Tibial artery (tissue), 4 donors: ENCODE measurements around the gene LARP6.
A peak's percentile ranks its signal among the peaks of the same experiment; 100 is the strongest.
"Not testable (repeated sequence)": the region's sequence is repeated elsewhere in the genome, so short reads cannot be mapped to it uniquely, and the experiment has no call there.

Experiments used
- DNase-seq, 2 donors: peaks; one replicate each; pipeline ENCODE4 v3.0.0-alpha.2; 2019
- H3K27ac ChIP-seq, 2 donors: fragments of 200-600 bp; sonication (generic) in 1 of 2; 1 replicate in 1 of 2; 2 replicates in 1 of 2; pipeline ENCODE4 v1.5.1; 2018 to 2019; ENCODE audit warnings: mild to moderate bottlenecking in 1 of 2
- H3K27me3 ChIP-seq, 2 donors: fragments of 200-600 bp; sonication (generic) in 1 of 2; one replicate each; pipeline versions ENCODE4 v1.5.1 to v1.6.0; 2016 to 2019
- H3K36me3 ChIP-seq, 3 donors: fragments of 200-600 bp; sonication (generic) in 2 of 3; one replicate each; pipeline ENCODE4 v1.5.1; 2016 to 2019; ENCODE audit warnings: mild to moderate bottlenecking in 2 of 3
- H3K4me1 ChIP-seq, 4 donors: fragments of 200-600 bp; sonication (generic) in 2 of 4; 1 replicate in 3 of 4; 2 replicates in 1 of 4; pipeline ENCODE4 v1.5.1; 2016 to 2019
- H3K4me3 ChIP-seq, 2 donors: fragments of 200-600 bp; sonication (generic) in 1 of 2; 1 replicate in 1 of 2; 2 replicates in 1 of 2; pipeline ENCODE4 v1.5.1; 2018 to 2019; ENCODE audit warnings: mild to moderate bottlenecking in 2 of 2
- H3K9me3 ChIP-seq, 3 donors: fragments of 200-600 bp; sonication (generic) in 1 of 3; one replicate each; pipeline ENCODE4 v1.5.1; 2016 to 2019
- intact Hi-C: fragments of 100-400 bp; cut with DNase I; formaldehyde crosslinking; loops from one replicate; pipeline ENCODE4 v1.15.0; 2023; ENCODE audit warnings: low total_unique reads
- TF ChIP-seq, protein P1 (sequence below), 2 experiments: fragments of 200-600 bp in 1 of 2; fragments of 450-650 bp in 1 of 2; IDR thresholded peaks; one replicate each; pipeline ENCODE4 v1.5.1; 2017 to 2019; ENCODE audit warnings: antibody characterized with exemption in 2 of 2, mild to moderate bottlenecking in 1 of 2, moderate library complexity in 1 of 2

LARP6 gene

DNA sequence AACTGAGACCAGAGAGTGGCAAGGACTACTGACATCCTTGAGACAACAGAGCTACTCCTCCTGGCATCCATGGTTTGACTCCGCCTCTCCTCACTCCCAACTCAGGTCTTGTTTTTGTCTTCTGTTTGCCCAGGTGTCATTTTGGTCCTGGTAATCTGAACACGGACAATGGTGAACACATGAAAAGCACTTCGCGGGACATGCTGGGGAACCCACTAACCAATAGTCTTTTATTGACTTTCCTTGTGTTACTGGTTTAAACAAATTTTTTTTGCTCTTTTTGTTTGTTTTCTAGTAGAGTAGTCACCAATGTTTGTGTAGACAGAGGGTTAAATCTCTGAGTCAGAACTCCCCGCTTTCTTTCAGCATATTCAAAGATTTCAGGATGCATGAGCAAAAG lies 38.4 kb downstream of the LARP6 start:
- H3K4me1 ChIP-seq: peaks cover 0 to 13% (median 10%) of the 10 kb centered on the region in 4 donors
- TF ChIP-seq, protein P1, sequence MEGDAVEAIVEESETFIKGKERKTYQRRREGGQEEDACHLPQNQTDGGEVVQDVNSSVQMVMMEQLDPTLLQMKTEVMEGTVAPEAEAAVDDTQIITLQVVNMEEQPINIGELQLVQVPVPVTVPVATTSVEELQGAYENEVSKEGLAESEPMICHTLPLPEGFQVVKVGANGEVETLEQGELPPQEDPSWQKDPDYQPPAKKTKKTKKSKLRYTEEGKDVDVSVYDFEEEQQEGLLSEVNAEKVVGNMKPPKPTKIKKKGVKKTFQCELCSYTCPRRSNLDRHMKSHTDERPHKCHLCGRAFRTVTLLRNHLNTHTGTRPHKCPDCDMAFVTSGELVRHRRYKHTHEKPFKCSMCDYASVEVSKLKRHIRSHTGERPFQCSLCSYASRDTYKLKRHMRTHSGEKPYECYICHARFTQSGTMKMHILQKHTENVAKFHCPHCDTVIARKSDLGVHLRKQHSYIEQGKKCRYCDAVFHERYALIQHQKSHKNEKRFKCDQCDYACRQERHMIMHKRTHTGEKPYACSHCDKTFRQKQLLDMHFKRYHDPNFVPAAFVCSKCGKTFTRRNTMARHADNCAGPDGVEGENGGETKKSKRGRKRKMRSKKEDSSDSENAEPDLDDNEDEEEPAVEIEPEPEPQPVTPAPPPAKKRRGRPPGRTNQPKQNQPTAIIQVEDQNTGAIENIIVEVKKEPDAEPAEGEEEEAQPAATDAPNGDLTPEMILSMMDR (IDR thresholded peaks at IDR 0.05): no peak
- DNase-seq: no peak
- H3K27me3 ChIP-seq: no peaks in the 10 kb centered on the region
- no peak overlapping the region for H3K27ac ChIP-seq
- no peak overlapping the region for H3K4me3 ChIP-seq
- intact Hi-C loops: no loop called here
- H3K9me3 ChIP-seq: no peaks in the 10 kb centered on the region
- no peaks in the 10 kb centered on the region for H3K36me3 ChIP-seq

DNA sequence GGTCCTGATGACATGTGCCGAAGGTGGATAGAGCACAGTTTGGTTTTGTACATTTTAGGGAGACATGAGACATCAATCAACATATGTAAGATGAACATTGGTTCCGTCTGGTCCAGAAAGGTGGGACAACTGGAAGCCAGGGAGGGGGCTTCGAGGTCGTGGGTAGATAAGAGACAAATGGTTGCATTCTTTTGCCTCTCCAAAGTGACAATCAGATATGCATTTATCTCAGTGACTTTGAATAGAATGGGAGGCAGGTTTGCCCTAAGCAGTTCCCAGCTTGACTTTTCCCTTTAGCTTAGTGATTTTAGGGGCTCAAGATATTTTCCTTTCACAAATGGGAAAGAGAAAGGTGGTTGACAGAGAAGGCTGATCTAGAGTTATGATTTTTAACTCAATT lies 38.9 kb downstream of the LARP6 start:
- intact Hi-C loops: not testable (repeated sequence)

DNA sequence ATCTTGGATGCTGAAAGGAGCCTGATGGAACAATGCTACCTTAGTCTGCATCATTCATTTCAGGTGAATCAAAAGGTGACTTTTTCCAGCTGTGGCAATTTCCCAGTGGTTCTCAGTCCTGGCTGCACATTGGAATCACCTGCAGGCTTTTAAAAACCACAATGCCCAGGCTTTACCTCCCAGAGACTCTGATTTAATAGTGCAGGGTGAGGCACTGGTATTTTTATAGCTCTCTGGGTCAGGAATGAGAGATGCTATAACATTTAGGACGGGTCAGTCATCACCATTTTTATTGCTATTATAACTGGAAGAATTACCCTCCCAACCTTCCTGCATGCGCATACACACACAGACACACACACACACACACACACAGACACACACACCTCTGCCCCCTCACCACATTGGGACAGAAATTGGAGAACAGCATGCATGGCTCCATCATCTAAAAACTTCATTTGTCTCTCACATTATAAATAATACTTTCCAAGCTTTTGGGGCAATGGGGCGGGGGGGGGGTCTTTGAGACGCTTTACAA lies 41.1 kb downstream of the LARP6 start:
- Histone ChIP-seq H3K36me3 (no peaks in the 10 kb centered on the region), H3K4me1 (peaks cover 0 to 27% (median 16%) of the 10 kb centered on the region in 4 donors), H3K27ac (no peak overlapping the region), H3K4me3 (no peak overlapping the region), H3K27me3 (no peaks in the 10 kb centered on the region), H3K9me3 (no peaks in the 10 kb centered on the region)
- no peak for DNase-seq
- TF ChIP-seq, protein P1 (IDR thresholded peaks at IDR 0.05): no peak
- intact Hi-C loops: loop anchor here (5.0 kb wide), 1 partner anchor 136 kb away; no protein-coding TSS in a partner anchor

More for the DNA sequence above, 38.9 kb downstream of the LARP6 start:
- H3K4me3 ChIP-seq, H3K9me3 ChIP-seq, H3K27me3 ChIP-seq, DNase-seq, H3K36me3 ChIP-seq, H3K27ac ChIP-seq: not testable (repeated sequence)
- peaks cover 0 to 13% (median 11%) of the 10 kb centered on the region in 4 donors for H3K4me1 ChIP-seq

DNA sequence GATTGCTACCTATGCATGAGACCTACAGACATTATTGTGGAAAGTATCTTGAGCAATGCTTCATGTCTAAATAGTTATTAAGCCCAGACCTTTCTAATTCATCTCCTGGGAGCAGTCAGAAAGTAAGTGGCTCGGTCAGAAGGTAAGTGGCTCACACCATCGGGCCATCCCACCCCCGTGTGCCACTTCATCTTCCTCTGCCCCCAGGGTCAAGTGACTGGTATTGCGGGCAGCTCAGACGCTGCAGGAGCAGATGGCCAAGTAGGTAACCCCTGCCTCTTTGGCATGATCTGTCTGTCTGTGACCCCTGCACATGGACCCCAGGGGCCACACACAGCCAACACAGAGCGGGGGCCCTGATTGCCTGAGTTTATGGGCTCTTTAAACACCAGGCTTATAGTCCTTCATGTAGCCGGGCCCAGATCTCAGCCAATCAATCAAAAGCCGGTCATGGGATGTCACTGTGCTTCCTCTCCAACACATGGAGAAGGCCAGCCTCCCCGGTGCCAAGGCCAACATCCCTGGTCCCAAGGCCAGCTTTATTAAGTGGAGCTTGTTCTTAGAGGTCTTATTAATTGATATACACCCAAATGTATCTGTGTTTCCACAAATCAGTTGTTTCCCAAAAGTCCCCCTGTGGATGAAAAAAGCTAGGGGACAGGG lies 42.9 kb downstream of the LARP6 start:
- intact Hi-C loops: loop anchor here (5.0 kb wide), 1 partner anchor 134 kb away; no protein-coding TSS in a partner anchor
- TF ChIP-seq, protein P1 (IDR thresholded peaks at IDR 0.05): no peak
- H3K27ac ChIP-seq: no peak overlapping the region

DNA sequence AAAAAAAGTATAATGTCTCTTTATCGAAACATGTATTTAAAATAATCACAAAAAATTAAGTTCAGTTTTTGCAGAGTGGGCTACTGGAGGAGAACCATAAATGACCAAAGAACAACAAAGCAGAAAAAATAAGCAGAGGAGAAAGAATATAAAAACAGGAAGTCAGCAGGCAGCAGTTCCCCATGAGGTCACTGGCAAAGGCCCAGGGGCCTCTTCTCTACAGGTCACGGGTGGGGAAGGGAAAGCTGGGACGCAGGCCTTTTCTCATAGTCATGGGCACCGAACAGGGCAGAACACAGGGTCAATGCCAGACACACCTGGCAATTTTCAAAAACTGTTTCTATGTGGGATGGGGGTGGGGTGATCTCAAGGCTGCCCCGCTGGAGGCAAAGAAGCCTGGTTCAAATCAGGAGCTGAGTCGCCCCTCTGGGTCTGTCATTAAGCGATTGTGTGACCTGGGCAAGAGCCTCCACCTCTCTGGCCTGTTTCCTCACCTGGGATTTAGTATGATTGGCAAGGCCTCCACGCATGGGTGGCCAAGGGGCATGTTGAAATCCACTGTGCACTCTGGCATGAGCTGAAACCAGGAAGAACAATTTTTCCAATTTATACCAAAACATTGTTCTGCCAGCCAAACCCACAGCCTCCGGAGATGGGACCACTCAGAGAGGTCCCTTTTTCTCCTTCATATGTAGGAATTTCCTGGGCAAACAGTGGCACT lies 46.8 kb downstream of the LARP6 start:
- Histone ChIP-seq H3K4me1 (peaks cover 0 to 52% (median 35%) of the 10 kb centered on the region in 4 donors), H3K27ac (peak overlapping the region; percentile 38 to 61), H3K9me3 (no peaks in the 10 kb centered on the region), H3K36me3 (no peaks in the 10 kb centered on the region), H3K4me3 (no peak overlapping the region), H3K27me3 (no peaks in the 10 kb centered on the region)
- peak; percentile 85 to 87 for DNase-seq
- TF ChIP-seq, protein P1 (IDR thresholded peaks at IDR 0.05): no peak
- intact Hi-C loops: no loop called here

More for the DNA sequence above, 42.9 kb downstream of the LARP6 start:
- H3K36me3 ChIP-seq: no peaks in the 10 kb centered on the region
- peaks cover 0 to 45% (median 32%) of the 10 kb centered on the region in 4 donors for H3K4me1 ChIP-seq
- no peaks in the 10 kb centered on the region for H3K9me3 ChIP-seq
- no peak overlapping the region for H3K4me3 ChIP-seq
- no peaks in the 10 kb centered on the region for H3K27me3 ChIP-seq
- no peak for DNase-seq

DNA sequence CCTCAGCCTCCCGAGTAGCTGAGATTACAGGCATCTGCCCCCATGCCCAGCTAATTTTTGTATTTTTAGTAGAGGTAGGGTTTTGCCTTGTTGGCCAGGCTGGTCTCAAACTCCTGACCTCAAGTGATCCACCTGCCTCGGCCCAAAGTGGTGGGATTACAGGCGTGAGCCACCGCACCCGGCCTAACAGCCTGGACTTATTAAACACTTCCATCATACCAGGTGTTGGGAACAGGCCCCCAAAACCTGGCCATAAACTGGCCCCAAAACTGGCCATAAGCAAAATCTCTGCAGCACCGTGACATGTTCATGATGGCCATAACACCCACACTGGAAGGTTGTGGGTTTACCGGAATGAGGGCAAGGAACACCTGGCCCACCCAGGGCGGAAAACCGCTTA lies 49.6 kb downstream of the LARP6 start:
- not testable (repeated sequence) for H3K4me3 ChIP-seq

More for the DNA sequence above, 49.6 kb downstream of the LARP6 start:
- H3K27me3 ChIP-seq, DNase-seq, intact Hi-C loops, H3K36me3 ChIP-seq, H3K9me3 ChIP-seq: not testable (repeated sequence)
- peaks cover 0 to 60% (median 41%) of the 10 kb centered on the region in 4 donors for H3K4me1 ChIP-seq
- H3K27ac ChIP-seq: peak overlapping the region in 1 of 2 donors; percentile 3
